ENCODE results near the gene EVI5. TPM values are rescaled to one million over a fixed set of nuclear protein-coding genes. Genes with fewer than 3 reads are reported as not detected.

Gene EVI5
- total RNA-seq, 1 donor from 2014 or later: 40.0 TPM

DNA sequence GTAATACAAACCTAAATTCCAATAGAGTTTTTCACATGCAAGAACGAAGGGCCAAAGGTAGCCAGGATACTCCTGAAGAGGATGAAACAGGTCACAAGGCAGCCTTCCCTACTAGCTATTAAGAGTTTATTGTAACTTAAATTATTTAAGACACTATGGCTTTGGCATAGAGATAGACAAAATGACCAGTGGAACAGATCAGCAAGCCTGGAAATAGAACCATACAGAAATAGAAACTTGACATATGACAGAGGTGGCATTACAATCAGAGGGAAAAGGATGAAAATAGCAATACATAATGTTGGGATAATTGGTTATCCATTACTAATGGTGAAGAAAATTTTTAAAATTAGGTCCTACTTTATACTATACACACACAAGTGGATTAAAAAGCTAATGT lies 314.7 kb downstream of the EVI5 start:
- no peaks in the 10 kb centered on the region for H3K4me1 Mint-ChIP-seq
- H3K36me3 Mint-ChIP-seq: no peaks in the 10 kb centered on the region
- no peak for DNase-seq (ENCODE audit: low spot score in 2 of 2, unreplicated experiment in 2 of 2)
- H3K27ac Mint-ChIP-seq: no peak overlapping the region
- no peaks in the 10 kb centered on the region for H3K9me3 Mint-ChIP-seq
- no peak overlapping the region for H3K4me3 Mint-ChIP-seq
- peaks cover 45% of the 10 kb centered on the region for H3K27me3 Mint-ChIP-seq (ENCODE audit: low read depth)
- TF ChIP-seq CTCF (IDR thresholded peaks at IDR 0.05; ENCODE audit: unreplicated experiment): no peak

- Mint-ChIP-seq H3K36me3 (no peaks in the 10 kb centered on the region), H3K4me3 (no peak overlapping the region), H3K4me1 (no peaks in the 10 kb centered on the region), H3K9me3 (no peaks in the 10 kb centered on the region), H3K27ac (no peak overlapping the region), H3K27me3 (ENCODE audit: low read depth) (peaks cover 16% of the 10 kb centered on the region)
- no peak for DNase-seq (ENCODE audit: low spot score in 2 of 2, unreplicated experiment in 2 of 2)
- TF ChIP-seq CTCF (IDR thresholded peaks at IDR 0.05; ENCODE audit: unreplicated experiment): no peak
Observed at GRCh38 chr1:92466683-92467352, 318.1 kb downstream of the EVI5 start.

DNA sequence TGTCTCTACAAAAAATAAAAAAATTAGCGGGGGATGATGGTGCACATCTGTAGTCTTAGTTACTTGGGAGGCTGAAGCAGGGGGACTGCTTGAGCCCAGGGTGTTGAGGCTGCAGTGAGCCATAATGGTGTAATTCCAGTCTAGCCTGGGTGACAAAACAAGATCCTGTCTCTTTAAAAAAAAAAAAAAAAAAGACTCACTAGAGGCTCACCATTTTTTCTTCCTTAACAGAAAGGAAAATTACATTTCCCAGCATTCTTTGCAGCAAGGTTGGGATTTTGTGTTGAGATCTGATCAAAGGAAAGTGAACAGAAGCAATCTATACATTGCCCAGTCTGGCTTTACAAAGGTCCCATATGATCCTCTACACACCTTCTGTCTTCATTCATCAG lies 319.7 kb downstream of the EVI5 start:
- peaks cover 8% of the 10 kb centered on the region for H3K27me3 Mint-ChIP-seq (ENCODE audit: low read depth)
- no peak for DNase-seq (ENCODE audit: low spot score in 2 of 2, unreplicated experiment in 2 of 2)
- no peaks in the 10 kb centered on the region for H3K36me3 Mint-ChIP-seq
- no peak overlapping the region for H3K4me3 Mint-ChIP-seq
- H3K27ac Mint-ChIP-seq: no peak overlapping the region
- no peak for TF ChIP-seq CTCF (IDR thresholded peaks at IDR 0.05; ENCODE audit: unreplicated experiment)
- H3K4me1 Mint-ChIP-seq: no peaks in the 10 kb centered on the region
- H3K9me3 Mint-ChIP-seq: no peaks in the 10 kb centered on the region

GRCh38 chr1:92464588-92465255 lies 320.2 kb downstream of the EVI5 start:
- Mint-ChIP-seq H3K36me3 (no peaks in the 10 kb centered on the region), H3K27me3 (ENCODE audit: low read depth) (peaks cover 5% of the 10 kb centered on the region), H3K27ac (no peak overlapping the region), H3K4me1 (no peaks in the 10 kb centered on the region), H3K9me3 (no peaks in the 10 kb centered on the region), H3K4me3 (no peak overlapping the region)
- DNase-seq (ENCODE audit: low spot score in 2 of 2, unreplicated experiment in 2 of 2): no peak
- TF ChIP-seq CTCF (IDR thresholded peaks at IDR 0.05; ENCODE audit: unreplicated experiment): no peak

DNA sequence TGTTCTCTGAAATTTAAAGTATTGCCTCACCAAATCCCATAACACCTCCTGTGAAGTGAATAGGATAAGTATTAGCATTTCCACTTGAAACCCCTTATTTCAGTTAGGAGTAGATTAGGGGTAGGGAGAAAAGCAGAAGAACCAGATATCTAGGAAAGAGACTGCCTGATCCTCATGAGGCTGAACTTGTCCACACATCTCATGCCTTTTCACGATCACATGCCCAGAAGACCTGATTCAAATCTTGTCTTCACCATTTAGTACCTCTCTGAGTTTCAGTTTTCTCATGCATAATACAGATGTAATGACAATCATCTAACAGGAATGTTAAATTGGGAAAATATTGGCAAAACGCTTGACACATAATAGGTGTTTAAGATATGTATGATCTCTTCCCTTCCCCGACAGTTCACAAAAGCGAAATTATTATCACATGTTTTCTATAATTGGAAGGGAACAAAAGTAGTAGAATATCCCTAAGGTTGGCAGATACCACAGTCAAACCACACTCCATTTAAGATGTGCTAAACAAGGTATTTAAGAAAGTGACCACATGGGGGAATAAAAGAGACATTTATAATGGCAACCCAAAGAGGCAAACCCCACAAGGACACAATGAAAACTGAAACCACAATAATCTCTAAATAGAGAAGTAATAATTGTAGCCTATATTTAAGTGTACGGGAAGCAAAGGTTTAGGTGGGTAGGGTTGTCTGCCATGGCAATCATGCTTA lies 323.4 kb downstream of the EVI5 start:
- no peak overlapping the region for H3K27ac Mint-ChIP-seq
- TF ChIP-seq CTCF (IDR thresholded peaks at IDR 0.05; ENCODE audit: unreplicated experiment): no peak
- no peak for DNase-seq (ENCODE audit: low spot score in 2 of 2, unreplicated experiment in 2 of 2)
- no peaks in the 10 kb centered on the region for H3K36me3 Mint-ChIP-seq
- no peaks in the 10 kb centered on the region for H3K9me3 Mint-ChIP-seq
- no peak overlapping the region for H3K4me3 Mint-ChIP-seq
- no peaks in the 10 kb centered on the region for H3K4me1 Mint-ChIP-seq
- H3K27me3 Mint-ChIP-seq (ENCODE audit: low read depth): peaks cover 2% of the 10 kb centered on the region
